ENCODE data around the gene OCLN.
A peak's percentile ranks its signal among the peaks of the same experiment; 100 is the strongest.

The OCLN gene

DNA sequence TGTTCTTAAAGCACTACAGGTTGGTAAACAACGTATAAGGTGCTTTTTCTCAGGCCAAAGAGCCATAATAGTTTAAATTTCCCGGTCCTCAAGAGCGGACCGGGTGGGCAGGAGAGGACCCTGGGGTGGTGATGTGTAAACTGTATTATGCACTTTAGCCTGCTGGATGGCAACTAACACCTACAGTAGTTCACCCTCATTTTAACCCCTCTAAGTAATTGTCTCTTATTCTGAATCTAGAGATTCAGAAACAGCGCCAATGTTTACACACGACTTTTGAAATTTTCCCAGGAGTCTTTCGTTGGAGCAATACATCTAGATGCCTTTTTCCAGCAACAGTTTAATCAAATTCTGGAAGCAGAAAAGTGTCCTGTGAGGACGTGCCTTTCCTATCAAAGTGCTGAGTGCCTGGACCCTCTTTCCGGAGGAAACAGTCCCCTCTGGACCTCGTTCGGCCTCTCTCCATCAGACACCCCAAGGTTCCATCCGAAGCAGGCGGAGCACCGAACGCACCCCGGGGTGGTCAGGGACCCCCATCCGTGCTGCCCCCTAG lies 676 bp upstream of the OCLN start:
- no peak for DNase-seq (ENCODE audit: extremely low spot score)
- no peak for TF ChIP-seq SUZ12 (IDR thresholded peaks at IDR 0.05)
- no peak for TF ChIP-seq LEF1 (IDR thresholded peaks at IDR 0.05; ENCODE audit: borderline replicate concordance)
- no peak for TF ChIP-seq TARDBP (IDR thresholded peaks at IDR 0.05)
- TF ChIP-seq ARNT (IDR thresholded peaks at IDR 0.05) = no peak
- no peak for TF ChIP-seq L3MBTL2 (conservative IDR thresholded peaks at IDR 0.05)
- TF ChIP-seq HDGF (IDR thresholded peaks at IDR 0.05; ENCODE audit: borderline replicate concordance) = no peak
- no peak for TF ChIP-seq FOXA1 (IDR thresholded peaks at IDR 0.05)
- no peak for TF ChIP-seq NFRKB (IDR thresholded peaks at IDR 0.05)
- no peak for TF ChIP-seq ELF4 (IDR thresholded peaks at IDR 0.05)
- TF ChIP-seq CTBP1 (IDR thresholded peaks at IDR 0.05; ENCODE audit: borderline replicate concordance) = no peak
- TF ChIP-seq ZNF384 (IDR thresholded peaks at IDR 0.05) = no peak
- no peak for TF ChIP-seq FOXM1 (IDR thresholded peaks at IDR 0.05; ENCODE audit: borderline replicate concordance)
- CTCF ChIA-PET = no interaction called here
- POLR2A ChIA-PET = no interaction called here

DNA sequence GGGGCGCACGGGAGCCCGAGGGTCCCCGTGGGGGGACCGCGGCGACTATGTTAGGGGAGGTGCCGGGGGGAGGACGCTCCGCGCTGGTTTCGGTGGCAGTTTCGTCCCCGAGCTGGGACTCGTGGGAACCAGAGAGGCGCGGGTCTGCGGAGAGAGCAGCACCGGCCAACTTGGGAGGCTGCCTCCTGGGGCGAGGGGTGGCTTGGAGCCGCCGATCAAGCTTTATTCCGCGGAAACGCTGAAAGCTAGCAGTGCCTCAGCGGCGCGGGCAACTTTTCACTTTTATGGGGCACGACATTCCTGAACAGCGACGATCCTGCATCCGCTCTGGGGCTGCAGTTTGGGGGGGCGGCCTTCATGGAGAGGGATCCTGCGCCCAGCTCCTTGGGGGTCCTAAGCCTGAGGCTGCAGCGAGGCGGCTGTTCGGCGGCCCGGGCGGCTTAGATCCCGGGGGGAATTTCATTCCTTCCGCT lies 369 bp downstream of the OCLN start:
- DNase-seq (ENCODE audit: extremely low spot score) = peak; percentile 43
- ChIA-PET CTCF (no interaction called here), POLR2A (interaction anchor here (1.2 to 1.5 kb wide), 4 partner anchors 9 to 36 kb away, joined by 4 to 6 read pairs (median 4); no protein-coding TSS in a partner anchor)
- no peak for TF ChIP-seq FOXM1 (IDR thresholded peaks at IDR 0.05; ENCODE audit: borderline replicate concordance)
- TF ChIP-seq FOXK2 (IDR thresholded peaks at IDR 0.05) = no peak
- no peak for TF ChIP-seq ELF4 (IDR thresholded peaks at IDR 0.05)
- TF ChIP-seq SUZ12 (IDR thresholded peaks at IDR 0.05) = no peak
- TF ChIP-seq L3MBTL2 (conservative IDR thresholded peaks at IDR 0.05) = no peak

- CTCF ChIA-PET = interaction anchor here (0.6 kb wide), 1 partner anchor 32 kb away, joined by 3 read pairs; no protein-coding TSS in a partner anchor
- DNase-seq (ENCODE audit: extremely low spot score) = peak; percentile 39
- POLR2A ChIA-PET = interaction anchor here (1.2 to 1.5 kb wide), 4 partner anchors 9 to 35 kb away, joined by 4 to 6 read pairs (median 4); no protein-coding TSS in a partner anchor
These were observed 975 bp downstream of the OCLN start for GRCh38 chr5:69493396-69494133.

GRCh38 chr5:69494452-69494851 lies 1.9 kb downstream of the OCLN start:
- TF ChIP-seq SUZ12 (IDR thresholded peaks at IDR 0.05) (no peak), LEF1 (IDR thresholded peaks at IDR 0.05; ENCODE audit: borderline replicate concordance) (no peak), HDGF (IDR thresholded peaks at IDR 0.05; ENCODE audit: borderline replicate concordance) (no peak), ARNT (IDR thresholded peaks at IDR 0.05) (no peak), L3MBTL2 (conservative IDR thresholded peaks at IDR 0.05) (no peak), FOXK2 (IDR thresholded peaks at IDR 0.05) (no peak), FOXA1 (IDR thresholded peaks at IDR 0.05) (no peak), CTBP1 (IDR thresholded peaks at IDR 0.05; ENCODE audit: borderline replicate concordance) (no peak), ZNF384 (IDR thresholded peaks at IDR 0.05) (no peak), NFRKB (IDR thresholded peaks at IDR 0.05) (no peak), BHLHE40 (IDR thresholded peaks at IDR 0.05; ENCODE audit: borderline replicate concordance) (no peak), SP1 (IDR thresholded peaks at IDR 0.05) (no peak), FOXM1 (IDR thresholded peaks at IDR 0.05; ENCODE audit: borderline replicate concordance) (no peak), ELF4 (IDR thresholded peaks at IDR 0.05) (no peak), TARDBP (IDR thresholded peaks at IDR 0.05) (no peak)
- TF ChIP-seq, protein P1, sequence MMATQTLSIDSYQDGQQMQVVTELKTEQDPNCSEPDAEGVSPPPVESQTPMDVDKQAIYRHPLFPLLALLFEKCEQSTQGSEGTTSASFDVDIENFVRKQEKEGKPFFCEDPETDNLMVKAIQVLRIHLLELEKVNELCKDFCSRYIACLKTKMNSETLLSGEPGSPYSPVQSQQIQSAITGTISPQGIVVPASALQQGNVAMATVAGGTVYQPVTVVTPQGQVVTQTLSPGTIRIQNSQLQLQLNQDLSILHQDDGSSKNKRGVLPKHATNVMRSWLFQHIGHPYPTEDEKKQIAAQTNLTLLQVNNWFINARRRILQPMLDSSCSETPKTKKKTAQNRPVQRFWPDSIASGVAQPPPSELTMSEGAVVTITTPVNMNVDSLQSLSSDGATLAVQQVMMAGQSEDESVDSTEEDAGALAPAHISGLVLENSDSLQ (IDR thresholded peaks at IDR 0.05) = no peak
- ChIA-PET POLR2A (no interaction called here), CTCF (no interaction called here)
- DNase-seq (ENCODE audit: extremely low spot score) = no peak

More at GRCh38 chr5:69493396-69494133, 975 bp downstream of the OCLN start:
- TF ChIP-seq ARNT (IDR thresholded peaks at IDR 0.05) (0 out of 2 replicates have a peak, but pooled peaks have one; percentile 20), SUZ12 (IDR thresholded peaks at IDR 0.05) (no peak), L3MBTL2 (conservative IDR thresholded peaks at IDR 0.05) (peak; percentile 79)

DNA sequence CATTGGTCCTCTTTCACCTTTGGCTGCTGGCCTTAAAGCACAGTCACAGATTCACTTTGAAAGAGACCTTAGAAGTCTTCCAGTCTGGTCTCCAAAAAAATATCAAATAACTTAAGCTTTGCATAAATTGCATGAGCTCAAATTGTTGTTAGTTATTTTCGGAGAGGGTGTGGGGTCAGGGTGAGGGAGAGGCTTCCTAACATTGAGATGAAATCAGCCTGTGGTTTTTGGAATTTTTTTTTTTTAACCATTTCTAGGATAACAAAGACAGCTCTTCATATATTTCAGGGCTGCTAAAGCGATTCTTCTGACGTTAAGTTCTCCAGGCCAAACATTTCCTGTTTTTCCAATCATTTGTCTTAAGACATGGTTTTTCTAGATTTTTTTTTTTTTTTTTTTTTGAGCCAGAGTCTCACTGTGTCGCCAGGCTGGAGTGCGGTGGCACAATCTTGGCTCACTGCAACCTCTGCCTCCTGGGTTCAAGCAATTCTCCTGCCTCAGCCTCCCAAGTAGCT lies 4.5 kb downstream of the OCLN start:
- ChIA-PET CTCF (interaction anchor here (0.5 to 0.6 kb wide), 3 partner anchors 32 to 611 kb away, joined by 3 to 6 read pairs (median 4); no protein-coding TSS in a partner anchor), POLR2A (no interaction called here)
- TF ChIP-seq ELF4 (IDR thresholded peaks at IDR 0.05) = no peak
- no peak for TF ChIP-seq NFRKB (IDR thresholded peaks at IDR 0.05)
- no peak for TF ChIP-seq LEF1 (IDR thresholded peaks at IDR 0.05; ENCODE audit: borderline replicate concordance)
- TF ChIP-seq SP1 (IDR thresholded peaks at IDR 0.05) = no peak
- no peak for TF ChIP-seq SUZ12 (IDR thresholded peaks at IDR 0.05)
- no peak for TF ChIP-seq ZNF384 (IDR thresholded peaks at IDR 0.05)
- no peak for TF ChIP-seq TARDBP (IDR thresholded peaks at IDR 0.05)
- TF ChIP-seq ARNT (IDR thresholded peaks at IDR 0.05) = no peak
- no peak for TF ChIP-seq FOXK2 (IDR thresholded peaks at IDR 0.05)
- no peak for TF ChIP-seq L3MBTL2 (conservative IDR thresholded peaks at IDR 0.05)
- no peak for TF ChIP-seq BHLHE40 (IDR thresholded peaks at IDR 0.05; ENCODE audit: borderline replicate concordance)
- no peak for TF ChIP-seq HDGF (IDR thresholded peaks at IDR 0.05; ENCODE audit: borderline replicate concordance)
- TF ChIP-seq CTBP1 (IDR thresholded peaks at IDR 0.05; ENCODE audit: borderline replicate concordance) = no peak
- no peak for TF ChIP-seq FOXM1 (IDR thresholded peaks at IDR 0.05; ENCODE audit: borderline replicate concordance)
- no peak for TF ChIP-seq FOXA1 (IDR thresholded peaks at IDR 0.05)
- TF ChIP-seq, protein P1 (IDR thresholded peaks at IDR 0.05) = no peak
- DNase-seq (ENCODE audit: extremely low spot score) = no peak

DNA sequence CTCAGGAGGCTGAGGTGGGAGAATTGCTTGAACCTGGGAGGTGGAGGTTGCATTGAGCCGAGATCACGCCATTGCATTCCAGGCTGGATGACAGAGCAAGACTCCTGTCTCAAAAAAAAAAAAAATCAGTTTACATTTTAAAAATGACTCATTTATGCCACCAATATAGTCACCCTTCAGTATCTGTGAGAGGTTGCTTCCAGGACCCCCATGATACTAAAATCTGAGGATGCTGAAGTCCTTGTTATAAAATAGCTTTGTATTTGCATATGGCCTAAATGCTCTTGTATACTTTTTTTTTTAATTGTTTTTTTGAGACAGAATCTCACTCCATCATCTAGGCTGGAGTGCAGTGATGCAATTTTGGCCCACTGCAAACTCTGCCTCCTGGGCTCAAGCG lies 5.8 kb downstream of the OCLN start:
- DNase-seq (ENCODE audit: extremely low spot score) = no peak

More for the DNA sequence above, 5.8 kb downstream of the OCLN start:
- ChIA-PET POLR2A (no interaction called here), CTCF (no interaction called here)
- no peak for TF ChIP-seq HDGF (IDR thresholded peaks at IDR 0.05; ENCODE audit: borderline replicate concordance)
- TF ChIP-seq FOXA1 (IDR thresholded peaks at IDR 0.05) = no peak
- TF ChIP-seq TARDBP (IDR thresholded peaks at IDR 0.05) = no peak
- no peak for TF ChIP-seq BHLHE40 (IDR thresholded peaks at IDR 0.05; ENCODE audit: borderline replicate concordance)
- no peak for TF ChIP-seq L3MBTL2 (conservative IDR thresholded peaks at IDR 0.05)
- no peak for TF ChIP-seq ARNT (IDR thresholded peaks at IDR 0.05)
- no peak for TF ChIP-seq ZNF384 (IDR thresholded peaks at IDR 0.05)
- no peak for TF ChIP-seq SUZ12 (IDR thresholded peaks at IDR 0.05)
- TF ChIP-seq, protein P1 (IDR thresholded peaks at IDR 0.05) = no peak
- TF ChIP-seq CTBP1 (IDR thresholded peaks at IDR 0.05; ENCODE audit: borderline replicate concordance) = no peak
- TF ChIP-seq FOXM1 (IDR thresholded peaks at IDR 0.05; ENCODE audit: borderline replicate concordance) = no peak
- TF ChIP-seq NFRKB (IDR thresholded peaks at IDR 0.05) = no peak
